WTC11 (cell line): ENCODE measurements around the gene DPYSL4. TPM values are rescaled to one million over a fixed set of nuclear protein-coding genes. Genes with fewer than 3 reads are reported as not detected.

Experiments
- ATAC-seq: fragments of 200-7000 bp; cut with Tn5 transposase; 2 replicates; pipeline ENCODE4 v1.10.0; 2021; ENCODE audit warnings: mild to moderate bottlenecking, moderate library complexity
- CTCF ChIA-PET: fragments of 300-600 bp; sonication (Branson Sonifier 250); formaldehyde crosslinking; loops from one replicate; lab custom pipeline; 2021; ENCODE audit warnings: antibody characterized with exemption; lab: Charles Lee
- POLR2A ChIA-PET: fragments of 350-600 bp; sonication (Branson Sonifier 250); formaldehyde crosslinking; loops from one replicate; lab custom pipeline; 2021; ENCODE audit warnings: antibody characterized with exemption; lab: Charles Lee
- DNase-seq: peaks from one replicate; pipeline ENCODE4 v3.0.0; 2021; ENCODE audit warnings: low spot score
- H3K27ac Mint-ChIP-seq: 2 replicates; pipeline ENCODE4 v1.8.0; 2021; ENCODE audit warnings: mixed read lengths
- H3K27me3 Mint-ChIP-seq: 2 replicates; pipeline ENCODE4 v1.8.0; 2021; ENCODE audit warnings: low read depth, mild to moderate bottlenecking, moderate library complexity, mixed read lengths
- H3K36me3 Mint-ChIP-seq: 2 replicates; pipeline ENCODE4 v1.8.0; 2021; ENCODE audit warnings: mixed read lengths
- H3K4me1 Mint-ChIP-seq: 2 replicates; pipeline ENCODE4 v1.8.0; 2022; ENCODE audit warnings: mixed read lengths
- H3K4me3 Mint-ChIP-seq: 2 replicates; pipeline ENCODE4 v1.8.0; 2021; ENCODE audit warnings: mild to moderate bottlenecking, moderate library complexity, mixed read lengths
- H3K9me3 Mint-ChIP-seq: 2 replicates; pipeline ENCODE4 v1.8.0; 2021; ENCODE audit warnings: mixed read lengths
- ELF4 ChIP-seq: sonication (generic); formaldehyde crosslinking; IDR thresholded peaks from 2 replicates; pipeline ENCODE4 v1.8.1; 2022; ENCODE audit warnings: low read depth, mild to moderate bottlenecking, moderate library complexity, missing genetic modification reagents
- FOXJ3 ChIP-seq: sonication (generic); formaldehyde crosslinking; IDR thresholded peaks from 2 replicates; pipeline ENCODE4 v1.9.0; 2021; ENCODE audit warnings: missing genetic modification reagents, mild to moderate bottlenecking, borderline replicate concordance
- FOXP1 ChIP-seq: sonication (generic); formaldehyde crosslinking; IDR thresholded peaks from 2 replicates; pipeline ENCODE4 v1.8.0; 2022; ENCODE audit warnings: missing genetic modification reagents, mild to moderate bottlenecking, moderate library complexity, borderline replicate concordance
- GABPB1 ChIP-seq: sonication (generic); formaldehyde crosslinking; IDR thresholded peaks from 2 replicates; pipeline ENCODE4 v1.8.1; 2023; ENCODE audit warnings: mild to moderate bottlenecking, missing genetic modification reagents
- GRHL2 ChIP-seq: fragments of 250-450 bp; sonication (Bioruptor Pico); IDR thresholded peaks from 2 replicates; pipeline ENCODE4 v1.8.0; 2022; ENCODE audit warnings: mild to moderate bottlenecking, moderate library complexity; ENCODE audit not compliant: insufficient replicate concordance, severe bottlenecking
- GTF2I ChIP-seq: fragments of 250-450 bp; sonication (Bioruptor Pico); conservative IDR thresholded peaks from 2 replicates; pipeline ENCODE4 v1.4.0; 2021; ENCODE audit warnings: mild to moderate bottlenecking
- KAT7 ChIP-seq: sonication (generic); formaldehyde crosslinking; IDR thresholded peaks from 2 replicates; pipeline ENCODE4 v1.8.1; 2023; ENCODE audit warnings: missing genetic modification reagents, mild to moderate bottlenecking, borderline replicate concordance
- NFYB ChIP-seq: sonication (generic); formaldehyde crosslinking; conservative IDR thresholded peaks from 2 replicates; pipeline ENCODE4 v1.8.0; 2022; ENCODE audit warnings: low read depth, missing genetic modification reagents
- NR2C2 ChIP-seq: sonication (generic); formaldehyde crosslinking; IDR thresholded peaks from 2 replicates; pipeline ENCODE4 v1.8.0; 2022; ENCODE audit warnings: mild to moderate bottlenecking, missing genetic modification reagents
- NR3C1 ChIP-seq: sonication (generic); formaldehyde crosslinking; conservative IDR thresholded peaks from 2 replicates; pipeline ENCODE4 v1.8.1; 2023; ENCODE audit warnings: low read depth, mild to moderate bottlenecking, missing genetic modification reagents
- RORB ChIP-seq: fragments of 250-450 bp; sonication (Bioruptor Pico); IDR thresholded peaks from 2 replicates; pipeline ENCODE4 v1.9.0; 2021; ENCODE audit warnings: mild to moderate bottlenecking
- SMAD3 ChIP-seq: sonication (generic); formaldehyde crosslinking; IDR thresholded peaks from 2 replicates; pipeline ENCODE4 v1.8.0; 2022; ENCODE audit warnings: missing genetic modification reagents, mild to moderate bottlenecking, borderline replicate concordance
- SMAD4 ChIP-seq: sonication (generic); formaldehyde crosslinking; IDR thresholded peaks from 2 replicates; pipeline ENCODE4 v1.8.0; 2022; ENCODE audit warnings: mild to moderate bottlenecking, missing genetic modification reagents
- SP1 ChIP-seq: sonication (generic); formaldehyde crosslinking; conservative IDR thresholded peaks from 2 replicates; pipeline ENCODE4 v1.8.1; 2022; ENCODE audit warnings: missing genetic modification reagents
- TP53 ChIP-seq: sonication (generic); formaldehyde crosslinking; IDR thresholded peaks from 2 replicates; pipeline ENCODE4 v1.8.1; 2023; ENCODE audit warnings: mild to moderate bottlenecking, missing genetic modification reagents
- ZNF317 ChIP-seq: sonication (generic); formaldehyde crosslinking; IDR thresholded peaks from 2 replicates; pipeline ENCODE4 v1.8.1; 2023; ENCODE audit warnings: low read depth, mild to moderate bottlenecking, moderate library complexity, missing genetic modification reagents, borderline replicate concordance
- ZNF396 ChIP-seq: fragments of 250-450 bp; sonication (Bioruptor Pico); IDR thresholded peaks from 2 replicates; pipeline ENCODE4 v1.8.0; 2021; ENCODE audit warnings: mild to moderate bottlenecking, moderate library complexity, borderline replicate concordance
- total RNA-seq: library from RNA; stranded (reverse); gene quantifications from 3 replicates; pipeline ENCODE4 v1.2.3, GENCODE V29; 2021
- TF ChIP-seq, protein P1 (sequence below): fragments of 250-450 bp; sonication (Bioruptor Pico); IDR thresholded peaks from 2 replicates; pipeline ENCODE4 v1.9.0; 2021; ENCODE audit warnings: mild to moderate bottlenecking
- TF ChIP-seq, protein P2 (sequence below): sonication (generic); formaldehyde crosslinking; IDR thresholded peaks from 2 replicates; pipeline ENCODE4 v1.8.0; 2023; ENCODE audit warnings: mild to moderate bottlenecking, missing genetic modification reagents
- TF ChIP-seq, protein P3 (sequence below): sonication (generic); formaldehyde crosslinking; IDR thresholded peaks from 2 replicates; pipeline ENCODE4 v1.8.0; 2022; ENCODE audit warnings: mild to moderate bottlenecking, missing genetic modification reagents
- TF ChIP-seq, protein P4 (sequence below): fragments of 250-450 bp; sonication (Bioruptor Pico); conservative IDR thresholded peaks from 2 replicates; pipeline ENCODE4 v1.9.0; 2021; ENCODE audit warnings: mild to moderate bottlenecking
- TF ChIP-seq, protein P5 (sequence below): sonication (generic); formaldehyde crosslinking; conservative IDR thresholded peaks from 2 replicates; pipeline ENCODE4 v1.8.1; 2023; ENCODE audit warnings: mild to moderate bottlenecking, low read depth, missing genetic modification reagents, moderate library complexity

Gene DPYSL4
- total RNA-seq, 1 experiment from 2014 or later = 17.0 TPM

DNA sequence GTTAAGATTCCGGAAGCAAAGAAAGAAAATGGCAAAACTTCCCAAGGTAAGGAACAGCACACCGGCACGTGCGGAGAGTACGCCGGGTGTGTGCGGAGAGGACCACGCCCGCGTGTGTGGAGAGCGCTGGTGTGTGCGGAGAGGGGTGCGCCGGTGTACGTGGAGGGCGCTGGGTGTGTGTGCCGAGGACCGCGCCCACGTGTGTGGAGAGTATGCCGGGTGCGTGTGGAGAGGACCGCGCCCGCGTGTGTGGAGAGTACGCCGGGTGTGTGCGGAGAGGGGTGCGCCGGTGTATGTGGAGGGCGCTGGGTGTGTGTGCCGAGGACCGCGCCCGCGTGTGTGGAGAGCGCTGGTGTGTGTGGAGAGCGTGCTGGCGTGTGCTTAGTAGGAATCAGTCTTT is 48.6 kb upstream of the DPYSL4 start:
- no peak for ATAC-seq
- Mint-ChIP-seq H3K36me3 (no peaks in the 10 kb centered on the region), H3K27me3 (no peaks in the 10 kb centered on the region), H3K9me3 (no peaks in the 10 kb centered on the region), H3K4me1 (peaks cover 2% of the 10 kb centered on the region), H3K4me3 (no peak overlapping the region), H3K27ac (no peak overlapping the region)
- CTCF ChIA-PET = interaction anchor here (1.0 kb wide), 1 partner anchor 115 kb away, joined by 4 read pairs; no protein-coding TSS in a partner anchor
- POLR2A ChIA-PET = no interaction called here
- peak; percentile 7 for DNase-seq
- no peak for TF ChIP-seq GABPB1 (CRISPR knock-in tag)
- TF ChIP-seq SMAD3 (CRISPR knock-in tag) = no peak
- TF ChIP-seq FOXP1 (CRISPR knock-in tag) = no peak
- TF ChIP-seq NFYB (CRISPR knock-in tag) = no peak
- TF ChIP-seq FOXJ3 (CRISPR knock-in tag) = no peak
- TF ChIP-seq, protein P1, sequence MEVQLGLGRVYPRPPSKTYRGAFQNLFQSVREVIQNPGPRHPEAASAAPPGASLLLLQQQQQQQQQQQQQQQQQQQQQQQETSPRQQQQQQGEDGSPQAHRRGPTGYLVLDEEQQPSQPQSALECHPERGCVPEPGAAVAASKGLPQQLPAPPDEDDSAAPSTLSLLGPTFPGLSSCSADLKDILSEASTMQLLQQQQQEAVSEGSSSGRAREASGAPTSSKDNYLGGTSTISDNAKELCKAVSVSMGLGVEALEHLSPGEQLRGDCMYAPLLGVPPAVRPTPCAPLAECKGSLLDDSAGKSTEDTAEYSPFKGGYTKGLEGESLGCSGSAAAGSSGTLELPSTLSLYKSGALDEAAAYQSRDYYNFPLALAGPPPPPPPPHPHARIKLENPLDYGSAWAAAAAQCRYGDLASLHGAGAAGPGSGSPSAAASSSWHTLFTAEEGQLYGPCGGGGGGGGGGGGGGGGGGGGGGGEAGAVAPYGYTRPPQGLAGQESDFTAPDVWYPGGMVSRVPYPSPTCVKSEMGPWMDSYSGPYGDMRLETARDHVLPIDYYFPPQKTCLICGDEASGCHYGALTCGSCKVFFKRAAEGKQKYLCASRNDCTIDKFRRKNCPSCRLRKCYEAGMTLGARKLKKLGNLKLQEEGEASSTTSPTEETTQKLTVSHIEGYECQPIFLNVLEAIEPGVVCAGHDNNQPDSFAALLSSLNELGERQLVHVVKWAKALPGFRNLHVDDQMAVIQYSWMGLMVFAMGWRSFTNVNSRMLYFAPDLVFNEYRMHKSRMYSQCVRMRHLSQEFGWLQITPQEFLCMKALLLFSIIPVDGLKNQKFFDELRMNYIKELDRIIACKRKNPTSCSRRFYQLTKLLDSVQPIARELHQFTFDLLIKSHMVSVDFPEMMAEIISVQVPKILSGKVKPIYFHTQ (CRISPR knock-in tag) = no peak
- no peak for TF ChIP-seq ZNF317 (CRISPR knock-in tag)
- no peak for TF ChIP-seq ELF4 (CRISPR knock-in tag)
- no peak for TF ChIP-seq NR3C1
- no peak for TF ChIP-seq SMAD4 (CRISPR knock-in tag)
- TF ChIP-seq NR2C2 = no peak
- TF ChIP-seq ZNF396 (CRISPR knock-in tag) = no peak
- TF ChIP-seq, protein P2, sequence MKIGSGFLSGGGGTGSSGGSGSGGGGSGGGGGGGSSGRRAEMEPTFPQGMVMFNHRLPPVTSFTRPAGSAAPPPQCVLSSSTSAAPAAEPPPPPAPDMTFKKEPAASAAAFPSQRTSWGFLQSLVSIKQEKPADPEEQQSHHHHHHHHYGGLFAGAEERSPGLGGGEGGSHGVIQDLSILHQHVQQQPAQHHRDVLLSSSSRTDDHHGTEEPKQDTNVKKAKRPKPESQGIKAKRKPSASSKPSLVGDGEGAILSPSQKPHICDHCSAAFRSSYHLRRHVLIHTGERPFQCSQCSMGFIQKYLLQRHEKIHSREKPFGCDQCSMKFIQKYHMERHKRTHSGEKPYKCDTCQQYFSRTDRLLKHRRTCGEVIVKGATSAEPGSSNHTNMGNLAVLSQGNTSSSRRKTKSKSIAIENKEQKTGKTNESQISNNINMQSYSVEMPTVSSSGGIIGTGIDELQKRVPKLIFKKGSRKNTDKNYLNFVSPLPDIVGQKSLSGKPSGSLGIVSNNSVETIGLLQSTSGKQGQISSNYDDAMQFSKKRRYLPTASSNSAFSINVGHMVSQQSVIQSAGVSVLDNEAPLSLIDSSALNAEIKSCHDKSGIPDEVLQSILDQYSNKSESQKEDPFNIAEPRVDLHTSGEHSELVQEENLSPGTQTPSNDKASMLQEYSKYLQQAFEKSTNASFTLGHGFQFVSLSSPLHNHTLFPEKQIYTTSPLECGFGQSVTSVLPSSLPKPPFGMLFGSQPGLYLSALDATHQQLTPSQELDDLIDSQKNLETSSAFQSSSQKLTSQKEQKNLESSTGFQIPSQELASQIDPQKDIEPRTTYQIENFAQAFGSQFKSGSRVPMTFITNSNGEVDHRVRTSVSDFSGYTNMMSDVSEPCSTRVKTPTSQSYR (CRISPR knock-in tag) = no peak
- TF ChIP-seq GTF2I (CRISPR knock-in tag) = no peak
- TF ChIP-seq SP1 = no peak

DNA sequence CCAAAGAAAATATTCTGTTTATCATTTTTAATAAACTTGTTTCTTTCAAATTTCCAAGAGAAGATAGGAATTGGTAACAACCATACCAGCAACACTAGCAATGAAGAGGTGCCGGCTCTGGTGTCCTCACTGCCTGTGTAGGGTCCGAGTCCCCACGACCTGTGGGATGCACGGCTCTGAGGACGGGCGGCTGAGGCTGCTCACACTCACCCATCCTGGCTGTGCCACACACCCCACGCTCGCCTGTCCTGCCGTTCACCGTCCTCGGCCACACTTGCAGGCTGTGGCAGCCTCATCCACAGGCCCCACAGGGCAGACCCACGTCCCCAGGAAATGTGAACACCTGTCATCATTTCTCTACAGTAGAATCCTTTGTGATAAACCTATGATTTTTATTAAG is 48.2 kb upstream of the DPYSL4 start:
- ChIA-PET POLR2A (no interaction called here), CTCF (no interaction called here)
- ATAC-seq (no peak), DNase-seq (peak; percentile 5)
- Mint-ChIP-seq H3K4me3 (no peak overlapping the region), H3K4me1 (peaks cover 6% of the 10 kb centered on the region), H3K36me3 (no peaks in the 10 kb centered on the region), H3K9me3 (no peaks in the 10 kb centered on the region), H3K27me3 (no peaks in the 10 kb centered on the region), H3K27ac (no peak overlapping the region)
- TF ChIP-seq RORB (CRISPR knock-in tag) (no peak), GABPB1 (CRISPR knock-in tag) (no peak), TP53 (CRISPR knock-in tag) (no peak), KAT7 (CRISPR knock-in tag) (no peak), GRHL2 (CRISPR knock-in tag) (no peak)
- TF ChIP-seq, protein P3, sequence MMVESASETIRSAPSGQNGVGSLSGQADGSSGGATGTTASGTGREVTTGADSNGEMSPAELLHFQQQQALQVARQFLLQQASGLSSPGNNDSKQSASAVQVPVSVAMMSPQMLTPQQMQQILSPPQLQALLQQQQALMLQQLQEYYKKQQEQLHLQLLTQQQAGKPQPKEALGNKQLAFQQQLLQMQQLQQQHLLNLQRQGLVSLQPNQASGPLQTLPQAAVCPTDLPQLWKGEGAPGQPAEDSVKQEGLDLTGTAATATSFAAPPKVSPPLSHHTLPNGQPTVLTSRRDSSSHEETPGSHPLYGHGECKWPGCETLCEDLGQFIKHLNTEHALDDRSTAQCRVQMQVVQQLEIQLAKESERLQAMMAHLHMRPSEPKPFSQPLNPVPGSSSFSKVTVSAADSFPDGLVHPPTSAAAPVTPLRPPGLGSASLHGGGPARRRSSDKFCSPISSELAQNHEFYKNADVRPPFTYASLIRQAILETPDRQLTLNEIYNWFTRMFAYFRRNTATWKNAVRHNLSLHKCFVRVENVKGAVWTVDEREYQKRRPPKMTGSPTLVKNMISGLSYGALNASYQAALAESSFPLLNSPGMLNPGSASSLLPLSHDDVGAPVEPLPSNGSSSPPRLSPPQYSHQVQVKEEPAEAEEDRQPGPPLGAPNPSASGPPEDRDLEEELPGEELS = no peak
- TF ChIP-seq, protein P4, sequence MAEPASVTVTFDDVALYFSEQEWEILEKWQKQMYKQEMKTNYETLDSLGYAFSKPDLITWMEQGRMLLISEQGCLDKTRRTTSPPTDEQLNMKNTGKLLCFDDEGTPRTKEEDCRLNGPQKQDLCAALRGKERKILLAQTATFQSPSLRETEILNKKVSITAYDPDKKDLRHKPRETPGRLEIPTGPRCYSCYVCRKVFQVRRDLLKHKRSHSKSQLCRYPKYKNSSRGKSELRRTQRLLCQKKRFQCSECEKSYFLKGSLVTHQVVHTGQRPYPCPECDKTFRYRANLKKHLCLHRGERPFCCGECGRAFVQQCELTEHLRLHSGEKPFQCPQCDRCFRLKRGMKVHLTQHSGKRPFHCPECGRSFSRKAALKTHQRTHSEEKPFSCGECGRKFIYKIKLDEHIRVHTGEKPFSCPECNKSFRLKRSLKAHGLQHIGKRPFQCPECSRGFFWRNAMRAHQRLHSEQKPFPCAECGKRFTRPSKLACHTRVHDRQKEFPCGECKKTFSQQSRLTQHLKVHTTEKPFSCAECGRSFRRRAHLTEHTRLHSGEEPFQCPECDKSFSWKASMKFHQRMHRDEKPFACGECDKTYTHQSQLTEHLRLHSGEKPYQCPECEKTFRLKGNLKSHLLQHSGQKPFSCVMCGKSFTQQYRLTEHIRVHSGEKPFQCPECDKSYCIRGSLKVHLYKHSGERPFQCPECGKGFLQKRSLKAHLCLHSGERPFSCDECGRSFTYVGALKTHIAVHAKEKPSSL (CRISPR knock-in tag) = no peak
- TF ChIP-seq, protein P5, sequence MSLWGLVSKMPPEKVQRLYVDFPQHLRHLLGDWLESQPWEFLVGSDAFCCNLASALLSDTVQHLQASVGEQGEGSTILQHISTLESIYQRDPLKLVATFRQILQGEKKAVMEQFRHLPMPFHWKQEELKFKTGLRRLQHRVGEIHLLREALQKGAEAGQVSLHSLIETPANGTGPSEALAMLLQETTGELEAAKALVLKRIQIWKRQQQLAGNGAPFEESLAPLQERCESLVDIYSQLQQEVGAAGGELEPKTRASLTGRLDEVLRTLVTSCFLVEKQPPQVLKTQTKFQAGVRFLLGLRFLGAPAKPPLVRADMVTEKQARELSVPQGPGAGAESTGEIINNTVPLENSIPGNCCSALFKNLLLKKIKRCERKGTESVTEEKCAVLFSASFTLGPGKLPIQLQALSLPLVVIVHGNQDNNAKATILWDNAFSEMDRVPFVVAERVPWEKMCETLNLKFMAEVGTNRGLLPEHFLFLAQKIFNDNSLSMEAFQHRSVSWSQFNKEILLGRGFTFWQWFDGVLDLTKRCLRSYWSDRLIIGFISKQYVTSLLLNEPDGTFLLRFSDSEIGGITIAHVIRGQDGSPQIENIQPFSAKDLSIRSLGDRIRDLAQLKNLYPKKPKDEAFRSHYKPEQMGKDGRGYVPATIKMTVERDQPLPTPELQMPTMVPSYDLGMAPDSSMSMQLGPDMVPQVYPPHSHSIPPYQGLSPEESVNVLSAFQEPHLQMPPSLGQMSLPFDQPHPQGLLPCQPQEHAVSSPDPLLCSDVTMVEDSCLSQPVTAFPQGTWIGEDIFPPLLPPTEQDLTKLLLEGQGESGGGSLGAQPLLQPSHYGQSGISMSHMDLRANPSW (CRISPR knock-in tag) = no peak
